Heart left ventricle (tissue), 16 donors: Measurements from ENCODE around the gene SMAGP. TPM values are rescaled to one million over a fixed set of nuclear protein-coding genes. Genes with fewer than 3 reads are reported as not detected.
A peak's percentile ranks its signal among the peaks of the same experiment; 100 is the strongest.
"Not testable (repeated sequence)": the region's sequence is repeated elsewhere in the genome, so short reads cannot be mapped to it uniquely, and the experiment has no call there.

Source experiments
- ATAC-seq, 4 donors: fragments of 200-7000 bp; cut with Tn5 transposase; one replicate each; pipeline ENCODE4 v1.9.1; 2020 to 2022; ENCODE audit warnings: moderate library complexity in 4 of 4, mild to moderate bottlenecking in 3 of 4, moderate number of reproducible peaks in 1 of 4
- DNase-seq, 5 donors: peaks; one replicate each; pipeline ENCODE4 v3.0.0-alpha.2; 2020
- H3K27ac ChIP-seq, 12 donors: fragments of 200-600 bp; sonication (generic) in 4 of 12; one replicate each; pipeline versions ENCODE4 v1.5.0 to v1.8.0; 2016 to 2022; ENCODE audit warnings: mild to moderate bottlenecking in 2 of 12
- H3K27me3 ChIP-seq, 9 donors: fragments of 200-600 bp; sonication (generic) in 2 of 9; one replicate each; pipeline versions ENCODE4 v1.5.1 to v1.8.0; 2016 to 2022; ENCODE audit warnings: mild to moderate bottlenecking in 3 of 9
- H3K36me3 ChIP-seq, 9 donors: fragments of 200-600 bp; sonication (generic) in 2 of 9; one replicate each; pipeline versions ENCODE4 v1.5.0 to v1.8.0; 2018 to 2022; ENCODE audit warnings: mild to moderate bottlenecking in 2 of 9
- H3K4me1 ChIP-seq, 12 donors: fragments of 200-600 bp; sonication (generic) in 4 of 12; one replicate each; pipeline versions ENCODE4 v1.5.0 to v1.8.0; 2016 to 2022; ENCODE audit warnings: mild to moderate bottlenecking in 3 of 12
- H3K4me3 ChIP-seq, 12 donors: fragments of 200-600 bp; sonication (generic) in 4 of 12; one replicate each; pipeline versions ENCODE4 v1.5.0 to v1.8.0; 2017 to 2022; ENCODE audit warnings: mild to moderate bottlenecking in 9 of 12, moderate library complexity in 4 of 12
- H3K9me3 ChIP-seq, 12 donors: fragments of 200-600 bp; sonication (generic) in 4 of 12; one replicate each; pipeline versions ENCODE4 v1.5.0 to v1.8.0; 2016 to 2022; ENCODE audit warnings: mild to moderate bottlenecking in 1 of 12
- POLR2A ChIP-seq, 2 donors: fragments of 450-650 bp; IDR thresholded peaks; one replicate each; pipeline ENCODE4 v1.6.1; 2017; ENCODE audit warnings: antibody characterized with exemption in 2 of 2, mild to moderate bottlenecking in 2 of 2, moderate library complexity in 2 of 2
- WGBS, 4 donors: extraction: QIAGEN DNeasy Blood & Tissue Kit in 2 of 4; methylation state at CpG; one replicate each; pipeline versions ENCODE4 v1.1.5 to v1.1.7; 2013 to 2018; 5-methylcytosine and 5-hydroxymethylcytosine counted together
- intact Hi-C, 10 donors: fragments of 100-400 bp; cut with DNase I; formaldehyde crosslinking; loops; one replicate each; pipeline versions ENCODE4 v1.11.1 to v1.14.2; 2022
- polyA plus RNA-seq, 2 donors: library from polyadenylated mRNA; stranded (reverse); fragments of 200-250 nt; gene quantifications; one replicate each; pipeline ENCODE4 v1.2.3, GENCODE V29; 2013
- total RNA-seq, 9 donors: library from RNA; depleted of rRNA in 2 of 9; stranded (reverse); fragments of >200 nt in 2 of 9; fragmentation: NEBNext Ultra II Directional in 3 of 9; extraction: Animal tissue kit (Norgen Biotek cat#: 25700) in 3 of 9; gene quantifications; one replicate each; pipeline versions ENCODE4 v1.1.0 to v1.2.4, GENCODE V29; 2016 to 2023
- TF ChIP-seq, protein P1 (sequence below), 12 donors: fragments of 200-600 bp; sonication (generic) in 4 of 12; IDR thresholded peaks; one replicate each; pipeline versions ENCODE4 v1.5.0 to v1.8.0; 2018 to 2022; ENCODE audit warnings: antibody characterized with exemption in 12 of 12, mild to moderate bottlenecking in 5 of 12
- donor health status: ischemic (EF 13 %, LVEDD 7.1; RV severe dilation, severe dysfunction).
- donor health status: healthy with polysubstance abuse.
- donor health status: DM: no; HTN: yes; CAD: no.
- donor health status: DM: no; HTN: no; CAD: no.
- donor health status: ischemic (EF 25% LVEDD 6.9; RV normal size, moderate dysfunction).
- donor health status: ischemic (EF 25% LVEDD 5.7; RV mildly dilated, moderate dysfunction).
- donor health status: healthy.
- donor health status: DM: yes; HTN: yes; CAD: no.
- donor health status: ischemic (EF 35%, LVEDD 5.7; RV mildly dilated, moderate dysfunction).
- donor health status: nonischemic (EF 11% LVEDD 7.7; RV severe dilation, severe dysfunction).
- donor health status: DM: yes; HTN: yes; CAD: no.
- donor health status: PGD.
- donor health status: ischemic (EF 29% LVEDD 5.4; RV normal size, mild dysfunction).
- donor health status: nonischemic (EF 23%, LVEDD 6.1; RV moderate dilation, normal function).

SMAGP gene
- total and polyA plus RNA-seq, 11 donors = 2.0 to 8.4 (median 3.7) TPM

DNA sequence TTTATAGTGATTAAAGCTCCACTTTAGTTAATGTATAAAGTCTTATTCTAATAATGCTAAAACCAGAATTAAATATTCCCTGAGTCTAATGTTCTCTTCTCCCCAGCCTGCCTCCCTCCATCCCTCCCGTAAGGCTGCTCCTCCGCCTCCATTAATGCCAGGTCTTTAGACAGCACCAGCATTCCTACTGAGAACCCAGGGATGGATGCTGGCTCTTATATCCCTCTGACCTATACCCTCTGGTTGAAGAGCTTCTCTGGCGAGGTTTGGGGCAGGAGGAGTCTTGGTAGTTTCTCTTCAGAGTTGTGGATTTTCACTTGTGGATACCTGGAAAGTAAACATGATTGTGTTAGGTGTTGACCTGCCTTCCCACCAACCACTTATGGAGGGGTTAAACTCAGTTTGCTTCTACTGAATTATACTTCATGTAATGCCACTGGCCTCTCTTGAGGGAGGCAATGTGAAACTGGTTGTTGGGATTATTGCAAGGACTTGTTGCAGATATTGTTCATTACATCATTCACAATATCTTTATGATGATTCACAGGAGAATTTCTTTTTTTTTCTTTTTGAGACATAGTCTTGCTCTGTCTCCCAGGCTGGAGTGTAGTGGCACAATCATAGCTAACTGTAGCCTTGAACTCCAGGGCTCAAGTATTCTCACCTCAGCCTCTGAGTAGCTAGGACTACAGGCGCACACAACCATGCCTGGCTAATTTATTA is 11.1 kb upstream of the SMAGP start:
- Histone ChIP-seq H3K36me3 (peaks cover 0 to 43% (median 0%) of the 10 kb centered on the region in 9 donors), H3K27me3 (no peaks in the 10 kb centered on the region)

DNA sequence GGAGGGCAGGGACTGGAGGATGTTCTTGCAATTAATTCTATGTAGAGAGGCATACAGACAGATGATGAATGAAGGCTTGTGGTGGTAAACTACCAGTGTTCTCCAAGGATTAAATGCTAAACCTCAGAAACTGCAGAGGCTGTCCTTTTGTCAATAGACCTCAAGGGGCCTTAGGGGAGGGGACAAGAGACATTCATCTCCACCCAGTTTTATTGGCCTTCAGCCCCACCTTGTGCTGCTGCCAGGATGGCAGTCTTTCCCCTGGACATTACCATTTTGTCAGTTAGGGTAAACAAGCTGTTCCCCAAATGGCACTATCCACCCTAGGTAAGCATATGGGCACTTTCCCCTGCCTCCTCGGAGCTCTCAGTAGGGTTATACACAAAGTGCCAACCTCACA is 4.9 kb upstream of the SMAGP start:
- 86 to 100% (median 95%) methylated on average over 1 of the region's 1 CpG for WGBS, 4 donors
- no peak overlapping the region for H3K27ac ChIP-seq
- ATAC-seq = no peak
- H3K4me3 ChIP-seq = no peak overlapping the region
- peaks cover 0 to 13% (median 2%) of the 10 kb centered on the region in 12 donors for H3K4me1 ChIP-seq
- no peak for TF ChIP-seq POLR2A (IDR thresholded peaks at IDR 0.05)
- TF ChIP-seq, protein P1, sequence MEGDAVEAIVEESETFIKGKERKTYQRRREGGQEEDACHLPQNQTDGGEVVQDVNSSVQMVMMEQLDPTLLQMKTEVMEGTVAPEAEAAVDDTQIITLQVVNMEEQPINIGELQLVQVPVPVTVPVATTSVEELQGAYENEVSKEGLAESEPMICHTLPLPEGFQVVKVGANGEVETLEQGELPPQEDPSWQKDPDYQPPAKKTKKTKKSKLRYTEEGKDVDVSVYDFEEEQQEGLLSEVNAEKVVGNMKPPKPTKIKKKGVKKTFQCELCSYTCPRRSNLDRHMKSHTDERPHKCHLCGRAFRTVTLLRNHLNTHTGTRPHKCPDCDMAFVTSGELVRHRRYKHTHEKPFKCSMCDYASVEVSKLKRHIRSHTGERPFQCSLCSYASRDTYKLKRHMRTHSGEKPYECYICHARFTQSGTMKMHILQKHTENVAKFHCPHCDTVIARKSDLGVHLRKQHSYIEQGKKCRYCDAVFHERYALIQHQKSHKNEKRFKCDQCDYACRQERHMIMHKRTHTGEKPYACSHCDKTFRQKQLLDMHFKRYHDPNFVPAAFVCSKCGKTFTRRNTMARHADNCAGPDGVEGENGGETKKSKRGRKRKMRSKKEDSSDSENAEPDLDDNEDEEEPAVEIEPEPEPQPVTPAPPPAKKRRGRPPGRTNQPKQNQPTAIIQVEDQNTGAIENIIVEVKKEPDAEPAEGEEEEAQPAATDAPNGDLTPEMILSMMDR (IDR thresholded peaks at IDR 0.05) = no peak
- H3K27me3 ChIP-seq = peaks cover 0 to 9% (median 0%) of the 10 kb centered on the region in 9 donors
- no peak for DNase-seq
- intact Hi-C loops = loop anchor here in 1 of 10 donors (10.0 kb wide), 1 partner anchor 70 kb away; the partner anchor contains the start of gene CELA1
- H3K36me3 ChIP-seq = no peaks in the 10 kb centered on the region
- no peaks in the 10 kb centered on the region for H3K9me3 ChIP-seq

More for the DNA sequence above, 11.1 kb upstream of the SMAGP start:
- H3K4me3 ChIP-seq = no peak overlapping the region
- no peaks in the 10 kb centered on the region for H3K9me3 ChIP-seq
- intact Hi-C loops = no loop called here
- TF ChIP-seq, protein P1 (IDR thresholded peaks at IDR 0.05) = no peak
- no peak for TF ChIP-seq POLR2A (IDR thresholded peaks at IDR 0.05)
- ATAC-seq (no peak), DNase-seq (no peak)
- no peak overlapping the region for H3K27ac ChIP-seq
- no peaks in the 10 kb centered on the region for H3K4me1 ChIP-seq
- 86 to 92% (median 89%) methylated on average over 4 of the region's 4 CpGs for WGBS, 4 donors

DNA sequence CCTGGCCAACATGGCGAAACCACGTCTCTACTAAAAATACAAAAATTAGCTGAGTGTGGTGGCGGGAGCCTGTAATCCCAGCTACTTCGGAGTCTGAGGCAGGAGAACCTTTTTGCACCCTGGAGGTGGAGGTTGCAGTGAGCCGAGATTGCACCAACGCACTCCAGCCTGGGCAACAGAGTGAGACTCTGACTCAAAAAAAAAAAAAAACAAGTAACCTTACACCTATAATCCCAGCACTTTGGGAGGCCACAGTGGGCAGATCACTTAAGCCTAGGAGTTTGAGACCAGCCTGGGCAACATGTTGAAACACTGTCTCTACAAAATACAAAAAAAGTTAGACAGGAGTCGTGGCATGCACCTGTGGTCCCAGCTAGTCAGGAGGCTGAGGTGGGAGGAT is 2.6 kb upstream of the SMAGP start:
- H3K27me3 ChIP-seq, DNase-seq, H3K36me3 ChIP-seq, ATAC-seq, H3K27ac ChIP-seq, H3K4me3 ChIP-seq, H3K9me3 ChIP-seq: not testable (repeated sequence)
- intact Hi-C loops = loop anchor here in 1 of 10 donors (10.0 kb wide), 1 partner anchor 72 kb away; the partner anchor contains the start of gene CELA1
- 87 to 97% (median 97%) methylated on average over 7 of the region's 7 CpGs for WGBS, 4 donors
- peaks cover 0 to 20% (median 3%) of the 10 kb centered on the region in 12 donors for H3K4me1 ChIP-seq

DNA sequence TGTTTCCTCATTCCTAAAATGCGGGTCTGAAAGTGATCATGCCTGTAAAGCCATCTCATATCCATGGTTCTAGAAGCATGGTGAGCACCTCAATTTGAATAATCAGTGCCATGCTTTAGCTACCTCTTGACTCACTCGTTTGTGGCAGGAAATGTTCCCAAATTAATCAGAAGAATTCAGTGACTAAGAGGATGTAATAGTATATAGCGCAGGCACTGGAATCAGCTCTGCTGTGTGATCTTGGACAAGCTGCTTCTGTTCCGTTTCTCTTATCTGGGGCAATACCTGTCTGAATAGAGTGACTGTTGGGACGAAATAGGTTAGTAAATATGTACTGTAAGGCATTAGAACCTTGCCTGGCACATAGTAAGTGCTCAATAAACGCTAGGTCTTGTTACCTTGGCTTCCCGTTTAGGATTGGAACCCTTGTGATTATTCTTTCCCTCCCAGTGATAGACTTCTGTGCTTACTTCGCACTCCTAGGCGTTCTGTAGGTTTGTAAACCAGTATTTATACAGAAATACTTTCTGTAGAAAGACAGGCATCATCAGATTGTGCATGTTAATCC is 820 bp upstream of the SMAGP start:
- intact Hi-C loops = loop anchor here in 3 of 10 donors (2.0 to 10.0 kb wide), 3 partner anchors 52 to 74 kb away; partner anchors contain the start of genes CELA1 (in 1 of the 3) and POU6F1 (in 1 of the 3)
- Histone ChIP-seq H3K27me3 (peaks cover 0 to 9% (median 0%) of the 10 kb centered on the region in 9 donors), H3K4me1 (peaks cover 0 to 20% (median 3%) of the 10 kb centered on the region in 12 donors), H3K4me3 (peak overlapping the region; percentile 55 to 86 (median 72)), H3K9me3 (no peaks in the 10 kb centered on the region), H3K27ac (peak overlapping the region; percentile 6 to 87 (median 80)), H3K36me3 (no peaks in the 10 kb centered on the region)
- TF ChIP-seq, protein P1 (IDR thresholded peaks at IDR 0.05) = no peak
- no peak for TF ChIP-seq POLR2A (IDR thresholded peaks at IDR 0.05)
- WGBS, 4 donors = 48 to 56% (median 54%) methylated on average over 9 of the region's 9 CpGs
- ATAC-seq = peak in 3 of 4 donors; percentile 14 to 63 (median 41)
- no peak for DNase-seq
